NT2/D1 (cell line): Measurements from ENCODE around the gene P2RX6.

Experiments
- SUZ12 ChIP-seq: IDR thresholded peaks from 2 replicates; pipeline ENCODE4 v1.6.1; 2011; ENCODE audit not compliant: insufficient read length, insufficient read depth; ENCODE audit errors: extremely low read depth
- YY1 ChIP-seq: IDR thresholded peaks from 2 replicates; pipeline ENCODE4 v1.6.1; 2011; ENCODE audit not compliant: insufficient read length, insufficient read depth
- ZNF274 ChIP-seq: IDR thresholded peaks from 2 replicates; pipeline ENCODE4 v1.6.1; 2011; ENCODE audit warnings: mild to moderate bottlenecking, low read depth, low read length

DNA sequence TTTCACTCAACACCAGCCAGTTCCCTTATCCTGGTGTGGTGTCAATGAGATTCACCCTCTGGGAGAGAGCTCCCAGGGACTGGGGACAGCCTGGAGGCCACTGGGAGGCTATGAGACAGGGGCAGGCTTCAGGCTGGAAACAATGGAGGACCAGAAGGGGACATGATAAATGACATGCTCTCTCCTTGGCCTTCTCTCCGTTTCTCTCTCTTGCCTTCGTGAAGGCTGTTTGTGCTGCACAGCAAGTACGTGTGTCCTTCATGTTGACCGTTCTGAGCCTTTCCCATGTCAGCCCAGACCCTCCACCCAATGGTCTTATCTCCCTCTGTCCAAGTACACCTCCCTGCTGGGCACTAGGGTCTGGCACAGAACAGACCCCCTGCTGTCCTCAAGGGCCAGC lies 34.4 kb upstream of the P2RX6 start:
- no peak for TF ChIP-seq SUZ12
- TF ChIP-seq YY1, result no peak
- no peak for TF ChIP-seq ZNF274
